Measurements from ENCODE around the gene CCDC185.

Gene CCDC185

GRCh38 chr1:223437151-223437550, 43.9 kb downstream of the CCDC185 start:
- no peak for DNase-seq

- DNase-seq: no peak
Observed at GRCh38 chr1:223443397-223443796, 50.2 kb downstream of the CCDC185 start.

GRCh38 chr1:223444411-223444810, 51.2 kb downstream of the CCDC185 start:
- DNase-seq: no peak
